Gastrocnemius medialis (tissue), 4 donors: ENCODE measurements around the gene CHMP6. TPM values are rescaled to one million over a fixed set of nuclear protein-coding genes. Genes with fewer than 3 reads are reported as not detected.

Experiments used
- ATAC-seq, 2 donors: fragments of 150-250 bp; one replicate each; pipeline ENCODE4 v1.9.1; 2016
- DNase-seq, 2 donors: peaks; one replicate each; pipeline ENCODE4 v3.0.0-alpha.2; 2019
- H3K27ac ChIP-seq, 4 donors: fragments of 200-600 bp; sonication (generic); 1 replicate in 1 of 4; 2 replicates in 3 of 4; pipeline ENCODE4 v1.5.1; 2016 to 2018; ENCODE audit warnings: mild to moderate bottlenecking in 2 of 4, moderate library complexity in 1 of 4
- H3K27me3 ChIP-seq, 3 donors: fragments of 200-600 bp; sonication (generic) in 2 of 3; 1 replicate in 1 of 3; 2 replicates in 2 of 3; pipeline versions ENCODE4 v1.5.1 to v1.6.0; 2016 to 2019; ENCODE audit warnings: mild to moderate bottlenecking in 1 of 3, moderate library complexity in 1 of 3
- H3K36me3 ChIP-seq, 2 donors: fragments of 200-600 bp; sonication (generic) in 1 of 2; one replicate each; pipeline ENCODE4 v1.5.1; 2017 to 2018
- H3K4me1 ChIP-seq, 2 donors: fragments of 200-600 bp; sonication (generic) in 1 of 2; one replicate each; pipeline ENCODE4 v1.5.1; 2016 to 2017; ENCODE audit warnings: mild to moderate bottlenecking in 2 of 2
- H3K4me3 ChIP-seq, 4 donors: fragments of 200-600 bp; sonication (generic) in 3 of 4; 1 replicate in 1 of 4; 2 replicates in 3 of 4; pipeline ENCODE4 v1.5.1; 2016 to 2019; ENCODE audit warnings: mild to moderate bottlenecking in 2 of 4
- H3K9me3 ChIP-seq, 3 donors: fragments of 200-600 bp; sonication (generic) in 2 of 3; 1 replicate in 1 of 3; 2 replicates in 2 of 3; pipeline ENCODE4 v1.5.1; 2016 to 2019
- POLR2A ChIP-seq, 2 donors: fragments of 450-650 bp; IDR thresholded peaks; one replicate each; pipeline ENCODE4 v1.6.1; 2017; ENCODE audit warnings: antibody characterized with exemption in 2 of 2, mild to moderate bottlenecking in 2 of 2, moderate library complexity in 2 of 2
- in situ Hi-C, 4 donors: fragments of 200-750 bp; cut with MboI; loops; one replicate each; pipeline versions ENCODE4 v1.15.0 to v1.8.0; 2017; ENCODE audit warnings: low sequenced_read_pairs in 4 of 4
- intact Hi-C: fragments of 100-400 bp; cut with DNase I; formaldehyde crosslinking; loops from one replicate; pipeline ENCODE4 v1.15.1; 2023; ENCODE audit warnings: low total_unique reads
- total RNA-seq, 4 donors: library from RNA; depleted of rRNA; stranded (reverse); fragments of >200 nt; gene quantifications; one replicate each; pipeline versions ENCODE4 v1.1.0 to v1.2.3, GENCODE V29; 2016
- TF ChIP-seq, protein P1 (sequence below), 5 experiments: fragments of 450-650 bp in 3 of 5; fragments of 200-600 bp in 2 of 5; sonication (generic) in 2 of 5; IDR thresholded peaks in 4 of 5; conservative IDR thresholded peaks in 1 of 5; 1 replicate in 4 of 5; 2 replicates in 1 of 5; pipeline ENCODE4 v1.5.1; 2016 to 2019; ENCODE audit warnings: antibody characterized with exemption in 5 of 5, mild to moderate bottlenecking in 3 of 5, moderate library complexity in 3 of 5

CHMP6 gene
- total RNA-seq, 4 donors from 2014 or later, result 29.8 to 33.3 (median 33.0) TPM

DNA sequence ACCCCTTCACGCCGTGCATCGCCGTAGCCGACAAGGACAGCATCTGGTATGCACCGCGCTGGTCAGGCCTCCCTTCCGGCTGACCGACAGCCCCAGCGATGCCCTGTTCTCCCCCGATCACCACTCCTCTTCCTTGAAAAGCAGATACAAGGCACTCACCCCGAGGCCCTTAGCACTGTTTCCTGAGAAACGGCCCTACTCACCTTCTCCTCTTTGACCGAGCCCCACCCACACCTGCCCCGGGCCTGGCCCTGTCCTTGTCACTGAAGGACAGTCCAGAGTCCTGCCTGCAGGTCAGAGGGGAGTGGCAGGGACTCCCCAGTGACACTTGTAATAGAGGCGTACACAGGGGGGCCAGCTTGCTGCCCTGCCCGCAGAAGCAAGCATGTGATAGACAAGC lies 45.9 kb upstream of the CHMP6 start:
- H3K4me1 ChIP-seq, result peaks cover 10% of the 10 kb centered on the region in 2 donors

DNA sequence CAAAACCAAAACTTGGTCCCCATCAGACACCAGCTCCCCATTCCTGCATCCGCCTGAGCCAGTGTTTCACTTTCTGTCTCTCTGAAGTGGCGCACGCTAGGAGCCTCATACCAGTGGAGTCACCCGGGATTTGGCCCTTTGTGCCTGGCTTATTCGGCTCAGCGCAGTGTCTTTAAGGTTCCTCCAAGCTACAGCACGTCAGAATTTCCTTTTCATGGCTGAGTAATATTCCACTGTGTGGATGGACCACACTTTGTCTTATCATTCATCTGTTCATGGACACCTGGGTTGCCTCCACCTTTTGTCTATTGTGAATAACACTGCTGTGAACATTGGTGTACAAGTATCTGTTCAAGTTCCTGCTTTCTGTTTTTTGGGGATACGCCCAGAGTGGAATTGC lies 45.2 kb upstream of the CHMP6 start:
- intact Hi-C loops, result no loop called here
- Histone ChIP-seq H3K27me3 (no peaks in the 10 kb centered on the region), H3K36me3 (peaks cover 3 to 54% of the 10 kb centered on the region in 2 donors), H3K4me1 (peaks cover 10% of the 10 kb centered on the region in 2 donors), H3K27ac (no peak overlapping the region), H3K4me3 (no peak overlapping the region), H3K9me3 (no peaks in the 10 kb centered on the region)
- TF ChIP-seq, protein P1, sequence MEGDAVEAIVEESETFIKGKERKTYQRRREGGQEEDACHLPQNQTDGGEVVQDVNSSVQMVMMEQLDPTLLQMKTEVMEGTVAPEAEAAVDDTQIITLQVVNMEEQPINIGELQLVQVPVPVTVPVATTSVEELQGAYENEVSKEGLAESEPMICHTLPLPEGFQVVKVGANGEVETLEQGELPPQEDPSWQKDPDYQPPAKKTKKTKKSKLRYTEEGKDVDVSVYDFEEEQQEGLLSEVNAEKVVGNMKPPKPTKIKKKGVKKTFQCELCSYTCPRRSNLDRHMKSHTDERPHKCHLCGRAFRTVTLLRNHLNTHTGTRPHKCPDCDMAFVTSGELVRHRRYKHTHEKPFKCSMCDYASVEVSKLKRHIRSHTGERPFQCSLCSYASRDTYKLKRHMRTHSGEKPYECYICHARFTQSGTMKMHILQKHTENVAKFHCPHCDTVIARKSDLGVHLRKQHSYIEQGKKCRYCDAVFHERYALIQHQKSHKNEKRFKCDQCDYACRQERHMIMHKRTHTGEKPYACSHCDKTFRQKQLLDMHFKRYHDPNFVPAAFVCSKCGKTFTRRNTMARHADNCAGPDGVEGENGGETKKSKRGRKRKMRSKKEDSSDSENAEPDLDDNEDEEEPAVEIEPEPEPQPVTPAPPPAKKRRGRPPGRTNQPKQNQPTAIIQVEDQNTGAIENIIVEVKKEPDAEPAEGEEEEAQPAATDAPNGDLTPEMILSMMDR (IDR thresholded peaks at IDR 0.05 in 4 of 5, conservative IDR thresholded peaks at IDR 0.05 in 1 of 5), result no peak
- TF ChIP-seq POLR2A (IDR thresholded peaks at IDR 0.05), result no peak
- no peak for DNase-seq
- in situ Hi-C loops, result no loop called here
- no peak for ATAC-seq

More for the DNA sequence above, 45.9 kb upstream of the CHMP6 start:
- in situ Hi-C loops (no loop called here), intact Hi-C loops (no loop called here)
- H3K36me3 ChIP-seq, result peaks cover 3 to 47% of the 10 kb centered on the region in 2 donors
- H3K4me3 ChIP-seq, result no peak overlapping the region
- no peak overlapping the region for H3K27ac ChIP-seq
- ATAC-seq (no peak), DNase-seq (no peak)
- H3K9me3 ChIP-seq, result no peaks in the 10 kb centered on the region
- no peaks in the 10 kb centered on the region for H3K27me3 ChIP-seq
- no peak for TF ChIP-seq POLR2A (IDR thresholded peaks at IDR 0.05)
- TF ChIP-seq, protein P1 (IDR thresholded peaks at IDR 0.05 in 4 of 5, conservative IDR thresholded peaks at IDR 0.05 in 1 of 5), result no peak

DNA sequence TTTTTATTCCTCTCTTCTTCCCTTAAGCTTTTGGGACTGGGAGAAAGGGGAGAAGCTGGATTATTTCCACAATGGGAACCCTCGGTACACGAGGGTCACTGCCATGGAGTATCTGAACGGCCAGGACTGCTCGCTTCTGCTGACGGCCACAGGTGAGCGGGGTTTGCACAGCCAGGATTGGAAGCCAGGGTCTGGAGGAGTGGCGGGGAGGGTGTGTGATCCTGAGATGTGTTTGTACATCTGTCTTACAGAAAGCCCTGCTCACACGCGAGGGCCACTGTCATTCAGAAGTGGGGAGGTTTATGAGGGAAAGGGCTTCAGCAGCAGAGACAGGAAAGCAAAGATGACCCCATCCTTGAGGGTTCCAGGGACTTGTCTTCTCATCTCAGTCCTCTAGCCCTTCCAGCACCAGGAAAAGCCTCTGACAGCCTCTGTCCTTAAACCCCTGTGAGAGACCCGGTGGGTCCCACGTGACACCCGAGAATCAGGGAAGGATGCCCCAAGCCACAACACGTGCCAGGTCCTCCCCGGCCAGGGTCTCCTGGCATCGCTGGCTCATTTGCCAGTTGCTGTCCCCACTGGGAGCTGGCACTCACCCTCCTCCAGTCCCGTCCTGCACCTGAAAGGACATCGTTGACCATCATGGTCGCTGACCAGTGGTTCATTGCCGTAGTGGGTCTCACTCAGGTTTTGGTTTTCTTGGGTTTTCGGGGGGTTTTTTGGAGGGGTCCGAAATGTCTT lies 44.3 kb upstream of the CHMP6 start:
- no peak overlapping the region for H3K27ac ChIP-seq
- TF ChIP-seq, protein P1 (IDR thresholded peaks at IDR 0.05 in 4 of 5, conservative IDR thresholded peaks at IDR 0.05 in 1 of 5), result no peak
- TF ChIP-seq POLR2A (IDR thresholded peaks at IDR 0.05), result no peak
- no peak for DNase-seq
- H3K36me3 ChIP-seq, result peaks cover 3 to 57% of the 10 kb centered on the region in 2 donors
- H3K4me3 ChIP-seq, result no peak overlapping the region
- no peaks in the 10 kb centered on the region for H3K27me3 ChIP-seq
- H3K9me3 ChIP-seq, result no peaks in the 10 kb centered on the region
- in situ Hi-C loops (no loop called here), intact Hi-C loops (no loop called here)
- H3K4me1 ChIP-seq, result peaks cover 5 to 6% of the 10 kb centered on the region in 2 donors
- no peak for ATAC-seq

DNA sequence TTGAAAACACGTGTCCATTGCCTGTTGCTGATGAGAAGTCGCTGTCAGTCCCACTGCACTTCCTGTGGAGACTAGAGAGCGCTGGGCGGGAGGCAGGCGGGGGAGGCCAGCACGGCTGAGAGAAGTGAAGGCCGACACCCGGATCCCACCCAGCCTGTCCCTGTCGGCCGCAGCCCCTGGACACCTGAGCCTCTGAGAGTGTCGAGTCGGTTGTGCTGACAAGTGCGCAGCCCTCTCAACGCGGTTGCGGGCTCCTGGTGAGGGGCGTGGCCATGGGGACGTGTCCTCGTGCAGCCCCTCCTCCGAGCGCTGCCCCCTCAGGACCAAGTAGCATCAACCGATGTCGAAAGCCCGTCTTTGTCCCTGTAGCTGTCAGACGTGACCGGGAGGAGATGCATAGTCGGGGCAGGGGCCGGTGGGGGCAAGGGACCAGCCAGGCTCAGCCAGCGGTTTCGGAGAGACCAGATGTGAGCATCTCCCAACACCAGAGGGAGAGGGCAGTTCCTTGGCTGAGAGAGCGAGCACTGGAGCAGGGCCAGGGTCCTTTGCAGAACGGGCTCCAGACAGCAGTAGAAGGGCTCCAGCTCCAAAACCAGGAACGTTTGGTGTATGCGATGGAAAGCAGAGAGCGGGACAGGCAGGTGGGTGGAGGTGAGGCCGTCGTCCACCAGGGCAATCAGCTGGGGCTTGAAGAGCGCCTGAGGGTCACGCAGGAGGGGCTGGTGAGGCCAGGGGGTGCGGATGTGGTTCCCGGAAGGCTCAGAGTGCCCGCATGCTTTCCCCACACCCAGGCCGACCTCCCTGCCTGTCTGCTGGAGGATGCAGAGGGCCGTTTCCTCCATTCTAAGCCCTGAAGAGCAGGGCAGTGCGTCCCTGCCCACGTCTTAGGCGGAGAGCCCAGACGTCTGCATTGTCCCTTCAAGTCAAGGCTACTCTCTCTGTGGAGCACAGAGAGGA lies 43.3 kb upstream of the CHMP6 start:
- Histone ChIP-seq H3K4me3 (no peak overlapping the region), H3K4me1 (no peaks in the 10 kb centered on the region), H3K27me3 (no peaks in the 10 kb centered on the region), H3K27ac (no peak overlapping the region), H3K36me3 (peaks cover 3 to 57% of the 10 kb centered on the region in 2 donors), H3K9me3 (no peaks in the 10 kb centered on the region)
- TF ChIP-seq, protein P1 (IDR thresholded peaks at IDR 0.05 in 4 of 5, conservative IDR thresholded peaks at IDR 0.05 in 1 of 5), result no peak
- no peak for TF ChIP-seq POLR2A (IDR thresholded peaks at IDR 0.05)
- in situ Hi-C loops, result no loop called here
- intact Hi-C loops, result no loop called here
- ATAC-seq (no peak), DNase-seq (no peak)
